Epidermal melanocyte (primary cell): ENCODE results near the gene TMEM139.

Source experiments
- DNase-seq: peaks from one replicate; pipeline ENCODE4 v3.0.0; 2011; ENCODE audit warnings: low spot score; ENCODE audit not compliant: insufficient read length

TMEM139 gene

DNA sequence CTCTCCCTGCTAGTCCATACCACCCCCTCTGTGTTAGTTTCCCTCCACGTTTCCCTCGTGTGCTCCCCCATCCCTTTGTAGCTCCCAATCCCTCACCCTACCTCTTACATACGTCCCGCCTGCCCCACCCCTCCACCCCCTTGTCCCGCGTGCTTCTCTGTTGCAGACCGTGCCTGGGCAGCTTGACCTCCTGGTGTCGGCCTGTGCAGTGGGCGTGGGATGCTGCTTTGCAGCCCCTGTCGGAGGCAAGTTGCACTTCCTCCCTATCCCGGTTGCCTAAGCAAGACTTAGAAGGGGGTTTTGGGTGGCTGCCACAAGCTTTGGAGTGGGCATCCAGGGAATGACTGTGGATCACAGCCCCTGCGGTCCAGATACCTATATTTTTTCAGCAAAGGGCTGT is 38.9 kb downstream of the TMEM139 start:
- no peak for DNase-seq

DNA sequence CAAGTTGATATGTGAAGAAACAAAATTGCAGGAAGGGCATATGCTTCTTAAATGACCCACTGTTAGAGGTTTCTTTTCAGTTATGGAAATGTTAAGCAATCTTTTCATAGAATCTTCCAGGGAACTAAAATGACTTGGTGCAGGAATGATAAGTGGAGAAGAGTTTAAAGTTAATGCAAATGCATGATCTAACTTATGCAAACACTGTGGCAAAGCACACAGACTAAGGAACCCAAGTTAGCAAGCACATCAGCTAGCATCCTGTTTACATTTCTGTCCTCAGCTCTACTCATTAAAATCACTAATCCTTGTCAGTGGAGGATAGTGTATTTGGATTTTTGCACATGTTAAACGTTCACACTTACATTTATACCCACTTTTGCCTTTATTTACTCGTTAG is 40.5 kb downstream of the TMEM139 start:
- DNase-seq: no peak

DNA sequence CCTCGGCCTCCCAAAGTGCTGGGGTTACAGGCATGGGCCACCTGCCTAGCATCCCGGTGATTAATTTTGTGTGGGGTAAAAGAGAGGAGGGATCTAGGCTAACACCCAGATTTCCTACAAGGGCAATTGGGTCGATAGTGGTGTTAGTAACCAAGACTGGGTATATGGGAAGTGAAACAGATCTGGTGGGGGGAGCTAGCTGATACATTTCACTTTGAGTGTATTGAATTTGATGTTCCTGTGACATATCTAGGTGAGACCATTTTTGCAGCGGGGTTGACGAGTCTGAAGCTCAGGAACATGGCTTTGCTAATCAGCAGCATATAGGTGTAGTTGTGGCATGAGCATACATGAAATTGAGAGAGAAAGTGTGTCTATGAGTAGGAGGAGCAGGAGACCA is 43.1 kb downstream of the TMEM139 start:
- DNase-seq: no peak

DNA sequence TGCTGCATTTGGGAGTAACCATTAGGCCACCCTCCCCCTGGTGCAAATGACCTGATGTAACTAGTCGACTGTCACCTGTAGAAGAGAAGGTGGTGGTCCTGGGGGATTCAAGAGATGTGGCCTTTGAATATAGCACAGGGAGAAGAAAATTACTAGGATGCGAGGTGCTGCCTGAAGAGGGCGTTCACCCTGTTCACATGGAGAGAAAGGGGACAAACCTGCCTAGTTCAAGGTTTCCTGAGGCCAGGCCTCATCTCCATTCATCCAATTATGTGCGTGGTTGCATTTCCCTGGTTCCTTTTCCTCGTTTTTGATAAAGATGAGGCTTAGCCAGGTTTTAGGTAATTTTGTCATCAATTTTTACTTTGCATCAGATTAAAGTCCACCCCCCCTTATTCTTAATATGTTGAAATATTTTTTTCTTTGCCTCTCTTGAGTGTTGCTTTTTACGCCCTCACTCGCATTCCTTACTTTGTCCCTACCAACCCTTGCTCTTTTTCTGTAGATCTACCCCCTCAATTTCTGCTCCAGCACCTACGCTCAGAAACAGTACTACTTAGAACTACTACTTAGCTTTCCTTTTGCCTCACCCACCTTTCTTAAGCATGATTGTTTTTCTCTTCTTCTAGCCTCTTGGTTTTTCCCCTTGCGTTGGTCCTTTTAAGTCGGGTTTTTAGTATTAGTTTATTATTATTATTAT is 44.9 kb downstream of the TMEM139 start:
- DNase-seq: no peak

DNA sequence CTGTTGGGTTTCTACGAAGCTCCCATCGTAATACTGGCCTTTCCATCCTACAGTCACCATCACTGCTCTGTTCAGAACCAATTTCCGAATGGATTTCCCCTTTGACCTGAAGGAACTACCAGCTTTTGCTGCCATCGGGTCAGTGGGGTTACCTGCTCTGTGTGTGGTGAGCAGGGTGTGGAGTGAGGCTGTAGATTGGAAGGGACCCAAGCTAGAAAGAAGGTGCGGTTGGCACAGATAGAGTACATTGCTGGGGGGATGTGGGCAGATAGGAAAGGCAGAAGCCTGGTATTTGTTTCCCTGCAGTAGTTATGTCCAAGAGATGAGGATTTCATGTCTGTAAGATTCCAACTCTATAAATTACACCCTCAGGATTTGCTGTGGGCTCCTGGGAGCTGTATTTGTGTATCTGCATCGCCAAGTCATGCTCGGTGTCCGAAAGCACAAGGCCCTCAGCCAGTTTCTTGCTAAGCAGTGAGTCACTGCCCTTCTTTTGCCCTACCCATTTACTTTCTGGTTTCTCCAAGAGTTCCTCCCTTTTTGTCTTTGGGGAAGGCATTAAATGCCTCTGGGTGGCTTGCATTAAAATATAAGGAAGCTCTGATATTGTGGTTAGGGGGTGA is 46.5 kb downstream of the TMEM139 start:
- DNase-seq: no peak

DNA sequence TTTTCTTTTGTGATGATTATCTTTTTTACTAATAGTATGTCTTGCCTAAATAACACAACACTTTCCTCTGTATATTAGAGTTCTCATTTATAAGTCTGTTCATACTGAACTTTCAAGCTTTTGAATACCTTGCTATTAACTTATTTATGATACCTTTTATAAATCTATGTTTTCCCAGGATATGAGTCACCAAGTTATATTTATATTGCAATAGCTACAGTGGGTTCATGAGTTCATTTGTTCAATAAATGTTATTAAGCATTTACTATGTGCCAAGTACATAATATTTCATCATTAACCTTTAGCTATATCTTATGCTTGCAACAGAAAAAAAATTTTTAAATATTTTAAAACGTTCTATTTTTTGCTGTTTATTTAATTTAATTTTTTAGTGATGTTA is 49.5 kb downstream of the TMEM139 start:
- no peak for DNase-seq

DNA sequence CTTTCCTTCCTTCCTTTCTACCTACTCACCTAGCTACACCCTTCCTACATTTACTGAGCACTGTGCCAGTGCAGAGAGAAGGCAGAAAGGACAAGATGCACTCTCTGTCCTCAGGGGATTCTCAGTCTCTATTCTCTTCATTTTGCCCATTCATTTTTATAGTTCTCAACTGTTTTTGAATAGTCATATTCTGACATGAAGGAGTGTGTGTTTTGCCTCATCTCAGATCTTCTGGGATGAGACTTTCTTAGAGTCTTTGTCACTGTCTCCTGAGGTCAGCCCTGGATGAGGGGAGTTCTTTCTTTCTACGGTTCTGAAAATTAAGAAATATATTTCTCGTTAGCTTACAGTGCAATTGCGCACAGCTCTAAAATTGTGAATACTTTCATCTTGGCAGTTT is 52.5 kb downstream of the TMEM139 start:
- DNase-seq: no peak
